ENCODE results near the gene RARG. TPM values are rescaled to one million over a fixed set of nuclear protein-coding genes. Genes with fewer than 3 reads are reported as not detected.

RARG gene
- polyA plus RNA-seq, 1 experiment = 63.9 TPM

GRCh38 chr12:53265783-53266182 is 33.8 kb upstream of the RARG start:
- TF ChIP-seq CTCF (IDR thresholded peaks at IDR 0.05; ENCODE audit: insufficient read depth, low read depth, low read length) = no peak
- Histone ChIP-seq H3K4me3 (ENCODE audit: low read depth, low read length) (no peak overlapping the region), H3K36me3 (ENCODE audit: control insufficient read depth, insufficient read depth, low read length) (no peaks in the 10 kb centered on the region), H3K27me3 (ENCODE audit: control insufficient read depth, insufficient read depth, low read length) (no peaks in the 10 kb centered on the region)
- ChIA-PET CTCF (interaction anchor here (0.9 to 6.7 kb wide), 3 partner anchors 12 to 76 kb away, joined by 3 to 68 read pairs (median 40); a partner anchor contains a TSS), POLR2A (no interaction called here)
- no peak for DNase-seq (ENCODE audit: low read depth)

- Histone ChIP-seq H3K27me3 (ENCODE audit: control insufficient read depth, insufficient read depth, low read length) (no peaks in the 10 kb centered on the region), H3K4me3 (ENCODE audit: low read depth, low read length) (no peak overlapping the region), H3K36me3 (ENCODE audit: control insufficient read depth, insufficient read depth, low read length) (peaks cover 5% of the 10 kb centered on the region)
- POLR2A ChIA-PET = no interaction called here
- no peak for DNase-seq (ENCODE audit: low read depth)
- TF ChIP-seq CTCF (IDR thresholded peaks at IDR 0.05; ENCODE audit: insufficient read depth, low read depth, low read length) = no peak
- CTCF ChIA-PET = no interaction called here
These were observed 27.9 kb upstream of the RARG start for GRCh38 chr12:53259891-53260290.

GRCh38 chr12:53258541-53259539 is 26.8 kb upstream of the RARG start:
- ChIA-PET CTCF (interaction anchor here (0.6 to 1.2 kb wide), 4 partner anchors 8 to 126 kb away, joined by 3 to 4 read pairs (median 4); no protein-coding TSS in a partner anchor), POLR2A (no interaction called here)
- no peak for DNase-seq (ENCODE audit: low read depth)
- Histone ChIP-seq H3K4me3 (ENCODE audit: low read depth, low read length) (no peak overlapping the region), H3K27me3 (ENCODE audit: control insufficient read depth, insufficient read depth, low read length) (no peaks in the 10 kb centered on the region), H3K36me3 (ENCODE audit: control insufficient read depth, insufficient read depth, low read length) (peaks cover 10% of the 10 kb centered on the region)
- no peak for TF ChIP-seq CTCF (IDR thresholded peaks at IDR 0.05; ENCODE audit: insufficient read depth, low read depth, low read length)

GRCh38 chr12:53255996-53256395 is 24.0 kb upstream of the RARG start:
- CTCF ChIA-PET = interaction anchor here (5.5 kb wide), 1 partner anchor 11 kb away, joined by 40 read pairs; the partner anchor contains the start of gene ESPL1
- peaks cover 11% of the 10 kb centered on the region for H3K36me3 ChIP-seq (ENCODE audit: control insufficient read depth, insufficient read depth, low read length)
- no peak for TF ChIP-seq CTCF (IDR thresholded peaks at IDR 0.05; ENCODE audit: insufficient read depth, low read depth, low read length)
- POLR2A ChIA-PET = no interaction called here
- DNase-seq (ENCODE audit: low read depth) = no peak
- no peaks in the 10 kb centered on the region for H3K27me3 ChIP-seq (ENCODE audit: control insufficient read depth, insufficient read depth, low read length)
- H3K4me3 ChIP-seq (ENCODE audit: low read depth, low read length) = no peak overlapping the region

- no peak for TF ChIP-seq CTCF (IDR thresholded peaks at IDR 0.05; ENCODE audit: insufficient read depth, low read depth, low read length)
- Histone ChIP-seq H3K36me3 (ENCODE audit: control insufficient read depth, insufficient read depth, low read length) (peaks cover 11% of the 10 kb centered on the region), H3K4me3 (ENCODE audit: low read depth, low read length) (no peak overlapping the region), H3K27me3 (ENCODE audit: control insufficient read depth, insufficient read depth, low read length) (no peaks in the 10 kb centered on the region)
- DNase-seq (ENCODE audit: low read depth) = no peak
- ChIA-PET POLR2A (interaction anchor here (0.7 kb wide), 1 partner anchor 10 kb away, joined by 3 read pairs; no protein-coding TSS in a partner anchor), CTCF (interaction anchor here (1.2 to 5.5 kb wide), 3 partner anchors 12 to 90 kb away, joined by 3 to 40 read pairs (median 5); partner anchors contain the start of gene ESPL1)
These were observed 23.0 kb upstream of the RARG start for GRCh38 chr12:53254816-53255545.

Measured in BJ (cell line).